ENCODE measurements around the gene GPR162.

Gene GPR162

GRCh38 chr12:6788972-6789924 is 32.4 kb upstream of the GPR162 start, which contains the start of gene CD4:
TSS of gene CD4 (plus strand) at chr12:6789528. CDS start at chr12:6800139, 10,611 bp downstream.
- DNase-seq: no peak

- DNase-seq: no peak
Observed at GRCh38 chr12:6790496-6791150, 31.0 kb upstream of the GPR162 start.

GRCh38 chr12:6791931-6792520 is 29.6 kb upstream of the GPR162 start:
- no peak for DNase-seq

GRCh38 chr12:6792522-6793201 is 29.0 kb upstream of the GPR162 start:
- DNase-seq: no peak

- no peak for DNase-seq
Observed at GRCh38 chr12:6795088-6795487, 26.5 kb upstream of the GPR162 start.

GRCh38 chr12:6796576-6796975 is 25.0 kb upstream of the GPR162 start:
- DNase-seq: no peak

- DNase-seq: no peak
Observed at GRCh38 chr12:6799147-6799546, 22.5 kb upstream of the GPR162 start.

- no peak for DNase-seq
Observed at GRCh38 chr12:6807170-6807569, 14.5 kb upstream of the GPR162 start.

- no peak for DNase-seq
Observed at GRCh38 chr12:6809056-6809455, 12.6 kb upstream of the GPR162 start.

- no peak for DNase-seq
Observed at GRCh38 chr12:6810758-6811157, 10.9 kb upstream of the GPR162 start.

- no peak for DNase-seq
Observed at GRCh38 chr12:6813363-6813762, 8.3 kb upstream of the GPR162 start.

GRCh38 chr12:6816598-6816997 is 5.0 kb upstream of the GPR162 start:
- DNase-seq: no peak

GRCh38 chr12:6817098-6817497 is 4.5 kb upstream of the GPR162 start:
- no peak for DNase-seq

- DNase-seq: no peak
Observed at GRCh38 chr12:6817662-6818157, 3.9 kb upstream of the GPR162 start.

- DNase-seq: no peak
Observed at GRCh38 chr12:6818222-6818621, 3.4 kb upstream of the GPR162 start.

- no peak for DNase-seq
Observed at GRCh38 chr12:6818645-6819044, 3.0 kb upstream of the GPR162 start.

- no peak for DNase-seq
Observed at GRCh38 chr12:6819106-6820030, 2.3 kb upstream of the GPR162 start.

GRCh38 chr12:6820166-6820565 is 1.5 kb upstream of the GPR162 start:
- no peak for DNase-seq

GRCh38 chr12:6822426-6823135 is 960 bp downstream of the GPR162 start:
- DNase-seq: no peak

- DNase-seq: no peak
Observed at GRCh38 chr12:6823182-6824084, 1.8 kb downstream of the GPR162 start.

Measured in DMS79 (cell line).